Measurements from ENCODE around the gene CACNA1F.
A peak's percentile ranks its signal among the peaks of the same experiment; 100 is the strongest.

CACNA1F gene

GRCh38 chrX:49250066-49250465, 16.9 kb upstream of the CACNA1F start:
- H3K27me3 Mint-ChIP-seq, result no peaks in the 10 kb centered on the region
- DNase-seq, result no peak
- no peak overlapping the region for H3K27ac Mint-ChIP-seq
- no peaks in the 10 kb centered on the region for H3K9me3 Mint-ChIP-seq
- peaks cover 23 to 39% of the 10 kb centered on the region in 2 donors for H3K36me3 Mint-ChIP-seq
- no peak for ATAC-seq (replicated peaks)
- peaks cover 9 to 18% of the 10 kb centered on the region in 2 donors for H3K4me1 Mint-ChIP-seq
- no peak overlapping the region for H3K4me3 Mint-ChIP-seq

DNA sequence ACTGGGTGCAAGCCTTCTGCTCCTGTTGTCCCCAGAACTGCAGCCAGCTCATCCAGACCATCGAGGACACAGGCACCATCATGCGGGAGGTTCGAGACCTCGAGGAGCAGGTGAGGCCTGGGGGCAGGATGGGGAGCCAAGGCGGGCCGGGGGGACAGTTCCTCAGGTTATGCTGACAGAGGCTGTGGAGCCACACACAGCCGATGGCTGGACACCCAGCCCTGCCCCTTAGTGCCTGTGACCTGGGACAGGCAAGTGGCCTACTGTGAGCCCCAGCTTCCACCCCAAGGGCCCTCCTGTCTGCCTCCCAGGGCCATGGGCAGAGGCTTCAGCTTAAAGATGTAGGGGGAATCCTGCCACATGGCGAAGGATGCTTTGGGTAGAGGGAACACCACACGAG, 16.5 kb upstream of the CACNA1F start:
- H3K4me1 Mint-ChIP-seq, result peaks cover 9 to 22% of the 10 kb centered on the region in 2 donors
- peaks cover 26 to 42% of the 10 kb centered on the region in 2 donors for H3K36me3 Mint-ChIP-seq
- H3K27me3 Mint-ChIP-seq, result no peaks in the 10 kb centered on the region
- no peaks in the 10 kb centered on the region for H3K9me3 Mint-ChIP-seq
- no peak for DNase-seq
- H3K27ac Mint-ChIP-seq, result no peak overlapping the region
- no peak overlapping the region for H3K4me3 Mint-ChIP-seq
- ATAC-seq (replicated peaks), result no peak

DNA sequence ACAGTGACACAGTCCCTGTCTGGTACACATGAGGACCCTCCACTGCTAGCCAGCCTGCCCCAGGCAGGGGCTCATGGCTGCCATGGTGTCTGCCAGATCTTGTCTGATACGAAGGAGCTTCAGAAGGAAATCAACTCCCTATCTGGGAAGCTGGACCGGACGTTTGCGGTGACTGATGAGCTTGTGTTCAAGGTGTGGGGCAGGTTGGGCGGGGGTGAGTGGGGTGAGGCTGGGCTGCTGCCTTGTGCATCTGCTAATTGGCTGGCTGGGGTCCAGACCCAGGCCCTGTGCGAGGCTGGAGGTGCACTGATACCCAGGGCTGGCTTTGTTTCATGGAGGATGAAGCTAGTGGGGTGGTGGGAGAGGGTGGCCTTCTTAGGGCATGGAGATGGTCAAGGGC, 15.9 kb upstream of the CACNA1F start:
- peaks cover 31 to 46% of the 10 kb centered on the region in 2 donors for H3K36me3 Mint-ChIP-seq

GRCh38 chrX:49247916-49248811, 15.0 kb upstream of the CACNA1F start:
- H3K4me3 Mint-ChIP-seq, result no peak overlapping the region
- H3K27me3 Mint-ChIP-seq, result peaks cover 0 to 3% of the 10 kb centered on the region in 2 donors
- no peak overlapping the region for H3K27ac Mint-ChIP-seq
- peaks cover 8 to 25% of the 10 kb centered on the region in 2 donors for H3K4me1 Mint-ChIP-seq
- H3K9me3 Mint-ChIP-seq, result no peaks in the 10 kb centered on the region
- ATAC-seq (replicated peaks) (no peak), DNase-seq (no peak)
- peaks cover 37 to 52% of the 10 kb centered on the region in 2 donors for H3K36me3 Mint-ChIP-seq

More for the DNA sequence above, 15.9 kb upstream of the CACNA1F start:
- Mint-ChIP-seq H3K9me3 (no peaks in the 10 kb centered on the region), H3K27me3 (no peaks in the 10 kb centered on the region), H3K27ac (no peak overlapping the region), H3K4me3 (no peak overlapping the region), H3K4me1 (peaks cover 9 to 28% of the 10 kb centered on the region in 2 donors)
- no peak for DNase-seq
- ATAC-seq (replicated peaks), result no peak

GRCh38 chrX:49247346-49247745, 14.2 kb upstream of the CACNA1F start:
- DNase-seq (no peak), ATAC-seq (replicated peaks) (no peak)
- H3K4me3 Mint-ChIP-seq, result no peak overlapping the region
- H3K36me3 Mint-ChIP-seq, result peaks cover 37 to 52% of the 10 kb centered on the region in 2 donors
- peaks cover 0 to 3% of the 10 kb centered on the region in 2 donors for H3K27me3 Mint-ChIP-seq
- H3K27ac Mint-ChIP-seq, result no peak overlapping the region
- H3K9me3 Mint-ChIP-seq, result no peaks in the 10 kb centered on the region
- peaks cover 4 to 17% of the 10 kb centered on the region in 2 donors for H3K4me1 Mint-ChIP-seq

GRCh38 chrX:49246541-49246940, 13.4 kb upstream of the CACNA1F start:
- H3K4me3 Mint-ChIP-seq, result no peak overlapping the region
- no peaks in the 10 kb centered on the region for H3K9me3 Mint-ChIP-seq
- H3K27me3 Mint-ChIP-seq, result peaks cover 0 to 3% of the 10 kb centered on the region in 2 donors
- DNase-seq (no peak), ATAC-seq (replicated peaks) (no peak)
- H3K27ac Mint-ChIP-seq, result peak overlapping the region; percentile 42
- H3K36me3 Mint-ChIP-seq, result peaks cover 33 to 46% of the 10 kb centered on the region in 2 donors
- H3K4me1 Mint-ChIP-seq, result peaks cover 3 to 12% of the 10 kb centered on the region in 2 donors

DNA sequence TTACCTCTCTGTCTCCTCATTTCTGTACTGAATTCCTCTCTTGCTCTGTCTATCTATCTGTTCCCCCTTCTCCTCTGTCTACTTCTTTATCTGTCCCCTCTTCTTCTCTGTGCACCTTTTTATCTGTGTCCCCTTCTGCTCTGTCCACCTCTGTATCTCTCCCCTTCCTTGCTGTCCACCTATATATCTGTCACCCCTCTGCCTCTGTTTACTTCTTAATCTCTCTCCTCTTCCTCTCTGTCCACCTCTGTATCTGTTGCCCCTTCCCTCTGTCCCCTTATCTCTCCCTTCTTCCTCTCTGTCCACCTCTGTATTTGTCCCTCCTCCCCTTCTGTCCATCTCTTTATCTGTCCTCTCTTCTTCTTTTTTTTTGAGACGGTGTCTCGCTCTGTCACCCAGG, 11.1 kb upstream of the CACNA1F start:
- H3K27ac Mint-ChIP-seq, result no peak overlapping the region
- ATAC-seq (replicated peaks) (no peak), DNase-seq (no peak)
- H3K9me3 Mint-ChIP-seq, result no peaks in the 10 kb centered on the region
- H3K36me3 Mint-ChIP-seq, result peaks cover 28 to 32% of the 10 kb centered on the region in 2 donors
- peaks cover 0 to 3% of the 10 kb centered on the region in 2 donors for H3K27me3 Mint-ChIP-seq
- H3K4me3 Mint-ChIP-seq, result no peak overlapping the region
- peaks cover 4 to 12% of the 10 kb centered on the region in 2 donors for H3K4me1 Mint-ChIP-seq

DNA sequence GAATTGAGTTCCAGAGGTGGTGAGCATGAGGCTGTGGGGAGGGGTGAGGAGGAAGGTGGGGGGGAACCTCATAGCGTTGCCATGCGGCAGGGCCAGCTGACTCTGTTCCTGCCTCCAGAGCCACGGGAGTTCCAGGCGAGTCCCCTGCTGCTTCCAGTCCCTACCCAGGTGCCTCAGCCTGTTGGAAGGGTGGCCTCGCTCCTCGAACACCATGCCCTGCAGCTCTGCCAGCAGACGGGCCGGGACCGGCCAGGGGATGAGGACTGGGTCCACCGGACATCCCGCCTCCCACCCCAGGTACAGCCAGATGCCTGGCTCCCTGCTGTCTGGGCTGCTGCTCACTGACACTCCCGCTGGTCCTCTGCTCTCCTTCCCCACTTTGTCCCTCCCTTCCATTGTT, 10.0 kb upstream of the CACNA1F start:
- Mint-ChIP-seq H3K27ac (no peak overlapping the region), H3K4me1 (peaks cover 5 to 12% of the 10 kb centered on the region in 2 donors), H3K27me3 (peaks cover 0 to 3% of the 10 kb centered on the region in 2 donors), H3K9me3 (no peaks in the 10 kb centered on the region), H3K4me3 (no peak overlapping the region), H3K36me3 (peaks cover 26 to 30% of the 10 kb centered on the region in 2 donors)
- ATAC-seq (replicated peaks) (no peak), DNase-seq (no peak)

DNA sequence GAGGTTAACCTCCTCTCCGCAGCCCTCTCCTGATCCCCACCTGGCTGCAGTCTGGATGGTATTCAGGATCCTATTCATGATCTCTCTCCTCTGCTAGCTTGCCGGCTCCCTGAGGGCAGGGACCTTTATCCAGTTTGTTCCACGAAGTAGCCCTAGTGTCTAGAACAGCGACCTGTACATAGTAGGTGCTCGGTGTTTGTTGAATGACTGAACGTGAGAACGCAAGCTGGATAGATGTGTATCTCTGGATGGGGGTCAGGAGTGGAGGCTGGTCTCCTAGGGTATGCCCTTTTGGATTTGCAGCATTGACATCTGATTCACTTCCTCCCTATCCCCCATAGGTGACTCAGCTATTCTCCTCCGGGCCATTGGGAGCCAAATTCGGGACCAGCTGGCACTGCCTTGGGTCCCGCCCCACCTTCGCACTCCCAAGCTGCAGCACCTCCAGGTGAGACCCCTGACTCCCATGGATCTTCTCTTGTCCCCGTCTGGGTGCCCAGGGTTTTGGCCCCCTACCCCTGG, 9.5 kb upstream of the CACNA1F start:
- Mint-ChIP-seq H3K9me3 (no peaks in the 10 kb centered on the region), H3K27ac (no peak overlapping the region), H3K27me3 (peaks cover 0 to 3% of the 10 kb centered on the region in 2 donors), H3K4me3 (no peak overlapping the region), H3K4me1 (peaks cover 5 to 12% of the 10 kb centered on the region in 2 donors), H3K36me3 (peaks cover 26 to 29% of the 10 kb centered on the region in 2 donors)
- ATAC-seq (replicated peaks) (no peak), DNase-seq (no peak)

DNA sequence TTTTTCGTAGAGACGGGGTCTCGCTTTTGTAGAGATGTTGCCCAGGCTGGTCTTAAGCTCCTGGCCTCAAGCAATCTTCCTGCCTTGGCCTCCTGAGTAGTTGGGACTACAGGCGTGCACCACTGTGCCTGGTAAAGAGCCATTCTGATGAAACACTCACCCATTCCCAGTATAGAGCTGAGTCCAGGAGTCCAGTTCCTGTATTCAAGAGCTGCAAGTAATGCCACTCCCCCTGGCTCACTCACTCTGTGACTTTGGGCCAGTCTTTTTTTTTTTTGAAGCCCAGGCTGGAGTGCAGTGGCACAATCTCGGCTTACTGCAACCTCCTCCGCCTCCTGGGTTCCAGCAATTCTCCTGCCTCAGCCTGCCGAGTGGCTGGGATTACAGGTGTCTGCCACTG, 5.6 kb upstream of the CACNA1F start:
- Mint-ChIP-seq H3K9me3 (no peaks in the 10 kb centered on the region), H3K27ac (no peak overlapping the region)

GRCh38 chrX:49237060-49237459, 3.9 kb upstream of the CACNA1F start:
- peak; percentile 8 for DNase-seq
- Mint-ChIP-seq H3K9me3 (no peaks in the 10 kb centered on the region), H3K4me3 (peak overlapping the region; percentile 92), H3K36me3 (peaks cover 4 to 7% of the 10 kb centered on the region in 2 donors), H3K27ac (peak overlapping the region; percentile 63), H3K27me3 (no peaks in the 10 kb centered on the region), H3K4me1 (peaks cover 14 to 16% of the 10 kb centered on the region in 2 donors)
- ATAC-seq (replicated peaks), result peak; percentile 76 to 79

More for the DNA sequence above, 5.6 kb upstream of the CACNA1F start:
- DNase-seq (no peak), ATAC-seq (replicated peaks) (no peak)
- Mint-ChIP-seq H3K27me3 (peaks cover 0 to 3% of the 10 kb centered on the region in 2 donors), H3K4me3 (no peak overlapping the region), H3K36me3 (peaks cover 12 to 18% of the 10 kb centered on the region in 2 donors), H3K4me1 (peaks cover 16% of the 10 kb centered on the region in 2 donors)

- no peaks in the 10 kb centered on the region for H3K9me3 Mint-ChIP-seq
- no peak overlapping the region for H3K27ac Mint-ChIP-seq
- H3K4me3 Mint-ChIP-seq, result no peak overlapping the region
- H3K36me3 Mint-ChIP-seq, result peaks cover 2 to 5% of the 10 kb centered on the region in 2 donors
- peaks cover 23 to 26% of the 10 kb centered on the region in 2 donors for H3K4me1 Mint-ChIP-seq
- ATAC-seq (replicated peaks) (no peak), DNase-seq (no peak)
- no peaks in the 10 kb centered on the region for H3K27me3 Mint-ChIP-seq
Measured at GRCh38 chrX:49233887-49234555, 881 bp upstream of the CACNA1F start.

GRCh38 chrX:49232525-49232924, 615 bp downstream of the CACNA1F start:
- ATAC-seq (replicated peaks) (no peak), DNase-seq (no peak)
- peaks cover 22 to 26% of the 10 kb centered on the region in 2 donors for H3K4me1 Mint-ChIP-seq
- no peak overlapping the region for H3K4me3 Mint-ChIP-seq
- no peaks in the 10 kb centered on the region for H3K27me3 Mint-ChIP-seq
- peaks cover 0 to 3% of the 10 kb centered on the region in 2 donors for H3K9me3 Mint-ChIP-seq
- peaks cover 2 to 5% of the 10 kb centered on the region in 2 donors for H3K36me3 Mint-ChIP-seq
- H3K27ac Mint-ChIP-seq, result no peak overlapping the region

DNA sequence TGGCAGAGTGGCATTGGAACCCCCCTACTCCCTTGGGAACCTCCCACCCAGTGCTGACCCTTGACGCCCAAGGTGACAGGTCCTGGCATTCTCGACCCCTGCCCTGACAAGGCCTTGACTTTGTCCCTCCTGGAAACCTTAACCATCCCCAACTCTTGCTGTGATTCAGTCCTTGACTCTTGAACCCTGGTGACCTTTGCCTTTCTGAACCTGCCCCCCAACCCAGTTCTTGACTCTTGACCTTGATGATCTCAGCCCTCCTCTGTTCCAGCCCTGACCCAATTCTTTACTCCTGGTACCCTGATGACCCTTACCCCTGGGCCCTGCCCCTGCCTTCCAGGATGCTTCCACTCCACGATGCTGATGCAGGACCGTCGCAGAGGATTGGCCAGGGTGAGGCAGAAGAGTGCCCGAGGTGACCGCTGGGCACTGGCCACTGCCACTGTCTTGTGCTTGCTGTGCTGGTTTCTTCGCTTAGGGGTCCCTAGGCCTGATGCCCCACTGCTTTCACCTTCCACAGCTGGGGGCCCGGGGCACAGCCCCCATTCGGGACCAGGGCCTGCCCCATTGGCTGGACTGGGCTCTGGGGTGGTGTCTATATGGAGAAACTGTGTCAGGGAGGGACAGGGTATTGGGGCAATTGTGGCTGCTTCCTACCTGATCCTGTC, 1.7 kb downstream of the CACNA1F start:
- peak overlapping the region; percentile 97 for H3K27ac Mint-ChIP-seq
- DNase-seq (no peak), ATAC-seq (replicated peaks) (no peak)
- H3K36me3 Mint-ChIP-seq, result peaks cover 0 to 2% of the 10 kb centered on the region in 2 donors
- peaks cover 13 to 16% of the 10 kb centered on the region in 2 donors for H3K4me1 Mint-ChIP-seq
- no peaks in the 10 kb centered on the region for H3K27me3 Mint-ChIP-seq
- H3K4me3 Mint-ChIP-seq, result peak overlapping the region; percentile 86 to 89
- H3K9me3 Mint-ChIP-seq, result peaks cover 0 to 6% of the 10 kb centered on the region in 2 donors

Measured in stimulated activated naive B cell treated with anti-CD40 and anti-IgM and Interleukin-4, amounts not matched to agents 10 μg/mL and 1 μg/mL and 100 μg/mL, for 72 hours (primary cell).